ENCODE results near the gene ITGA2B.

Gene ITGA2B

DNA sequence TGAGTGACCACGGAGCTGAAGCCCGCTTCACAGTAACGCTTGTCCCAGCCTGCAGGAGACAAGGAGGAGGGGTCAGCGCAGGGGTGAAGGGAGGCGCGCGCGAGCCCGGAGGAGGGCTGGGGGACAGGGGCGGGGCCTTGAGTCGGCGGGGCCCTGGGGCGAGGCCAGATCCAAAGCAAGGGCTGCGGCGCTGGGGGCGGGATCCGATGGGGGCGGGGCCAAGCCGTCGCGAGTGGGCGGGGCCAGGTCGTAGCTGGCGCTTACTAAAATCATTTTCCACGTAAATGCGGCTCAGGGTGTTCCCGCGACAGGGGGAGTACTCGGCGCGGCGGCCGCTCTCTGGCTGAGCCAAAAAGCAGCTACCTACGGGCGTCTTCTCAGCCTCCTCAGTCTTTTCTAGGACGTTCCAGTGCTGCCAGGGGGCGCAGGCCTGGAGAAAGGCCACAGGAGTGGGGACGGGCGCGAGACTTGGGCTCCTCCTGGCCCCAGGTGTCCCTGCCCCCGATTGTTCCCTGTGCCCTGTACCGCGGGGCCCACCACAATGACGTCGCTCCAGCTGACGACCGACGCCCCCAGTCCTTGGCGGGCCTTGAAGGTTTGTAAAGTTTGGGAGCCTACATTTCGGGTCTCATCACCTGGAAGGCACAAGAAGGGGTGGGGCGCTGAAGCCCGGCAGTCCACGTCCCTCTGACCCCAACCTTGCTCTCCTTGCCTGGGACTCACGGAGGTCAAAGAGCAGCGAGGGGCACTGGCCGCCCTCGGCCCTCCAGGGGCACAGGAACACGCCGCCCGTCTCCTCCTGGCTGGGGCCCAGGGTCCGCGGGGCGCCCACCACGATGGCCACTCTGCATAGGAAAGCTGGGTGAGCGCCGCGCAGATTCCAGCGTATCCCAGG, 3.9 kb downstream of the ITGA2B start:
- DNase-seq (ENCODE audit: low spot score in 2 of 2) (peak; percentile 57 to 60), ATAC-seq (replicated peaks; ENCODE audit: extremely low read depth, poor library complexity, severe bottlenecking) (peak; percentile 84)
- Mint-ChIP-seq H3K9me3 (no peaks in the 10 kb centered on the region), H3K36me3 (ENCODE audit: insufficient read depth) (peaks cover 1% of the 10 kb centered on the region), H3K27ac (ENCODE audit: low read depth) (peak overlapping the region; percentile 54), H3K4me3 (peak overlapping the region; percentile 76), H3K27me3 (peaks cover 39% of the 10 kb centered on the region), H3K4me1 (peaks cover 9% of the 10 kb centered on the region)

DNA sequence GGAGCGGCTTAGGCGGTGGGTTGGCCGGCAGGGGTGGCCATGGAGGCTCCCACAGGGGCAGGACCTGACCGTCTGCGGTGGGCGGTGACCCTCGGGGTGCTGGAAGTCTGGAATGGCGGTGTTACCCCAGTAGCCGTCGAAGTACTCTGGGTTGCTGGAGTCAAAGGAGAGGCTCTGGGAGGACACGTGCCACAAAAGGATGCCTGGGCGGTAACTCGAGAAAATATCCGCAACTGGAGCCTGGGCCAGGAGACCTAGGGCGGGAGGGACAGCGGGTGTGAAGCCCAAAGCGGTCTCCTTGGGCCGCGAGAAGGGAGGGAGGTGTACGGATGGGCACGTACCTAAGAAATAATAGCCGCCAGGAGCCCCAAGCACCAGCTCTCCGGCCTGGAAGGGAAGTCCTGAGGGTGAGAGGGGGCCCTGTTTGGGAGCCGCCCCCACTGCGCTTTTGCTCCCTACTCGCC, 4.6 kb downstream of the ITGA2B start:
- Mint-ChIP-seq H3K27me3 (peaks cover 39% of the 10 kb centered on the region), H3K4me1 (peaks cover 8% of the 10 kb centered on the region), H3K4me3 (peak overlapping the region; percentile 76), H3K36me3 (ENCODE audit: insufficient read depth) (peaks cover 2% of the 10 kb centered on the region), H3K27ac (ENCODE audit: low read depth) (peak overlapping the region; percentile 54), H3K9me3 (no peaks in the 10 kb centered on the region)
- ATAC-seq (replicated peaks; ENCODE audit: extremely low read depth, poor library complexity, severe bottlenecking) (no peak), DNase-seq (ENCODE audit: low spot score in 2 of 2) (no peak)

DNA sequence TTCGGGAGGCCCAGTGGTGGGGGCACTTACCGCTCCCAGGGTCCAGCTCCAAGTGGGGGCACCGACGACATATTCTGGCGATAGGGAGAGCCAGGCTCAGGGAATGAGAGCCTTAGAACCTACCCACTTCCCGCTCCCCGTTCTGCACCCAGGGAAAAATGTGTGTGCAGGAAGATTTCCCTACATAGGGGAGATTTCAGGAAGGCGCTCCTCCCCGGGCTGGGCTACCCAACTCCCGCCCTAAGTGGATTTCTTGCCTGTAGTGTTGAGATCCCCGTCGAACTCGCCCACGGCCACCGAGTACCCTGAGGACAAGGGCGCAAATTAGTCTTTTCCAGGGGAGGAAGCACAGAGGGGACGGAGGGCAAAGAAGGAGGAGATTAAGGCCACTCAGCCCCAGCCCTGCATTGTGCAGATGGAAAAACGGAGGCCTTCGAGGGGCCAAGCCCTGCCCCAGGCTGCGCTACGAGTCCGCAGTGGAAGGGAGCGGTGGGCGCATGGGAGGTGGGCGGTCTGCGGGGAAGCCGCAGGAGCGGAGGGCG, 5.1 kb downstream of the ITGA2B start:
- H3K9me3 Mint-ChIP-seq = no peaks in the 10 kb centered on the region
- H3K27ac Mint-ChIP-seq (ENCODE audit: low read depth) = peak overlapping the region; percentile 54
- ATAC-seq (replicated peaks; ENCODE audit: extremely low read depth, poor library complexity, severe bottlenecking) (no peak), DNase-seq (ENCODE audit: low spot score in 2 of 2) (no peak)
- H3K36me3 Mint-ChIP-seq (ENCODE audit: insufficient read depth) = peaks cover 4% of the 10 kb centered on the region
- H3K4me3 Mint-ChIP-seq = peak overlapping the region; percentile 76
- H3K4me1 Mint-ChIP-seq = peaks cover 3% of the 10 kb centered on the region
- H3K27me3 Mint-ChIP-seq = peaks cover 39% of the 10 kb centered on the region

DNA sequence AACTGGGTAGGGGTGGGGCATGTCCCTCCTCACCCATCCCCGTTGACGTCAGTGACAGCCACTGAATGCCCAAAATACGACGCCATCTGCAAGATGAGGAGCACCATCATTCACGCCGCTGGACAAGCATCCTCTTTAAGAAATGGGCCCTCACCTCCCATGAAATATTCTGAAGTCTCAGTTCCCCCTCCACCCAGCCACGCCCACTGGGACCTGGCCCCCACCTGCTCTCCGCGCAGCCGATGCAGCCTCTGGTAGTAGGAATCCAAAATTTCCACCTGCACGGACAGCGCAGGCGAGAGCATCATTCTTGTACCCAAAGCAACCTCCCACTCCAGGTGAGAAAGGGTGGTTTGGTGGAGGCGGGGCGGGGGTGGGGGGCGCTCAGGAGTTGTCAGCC, 5.6 kb downstream of the ITGA2B start:
- Mint-ChIP-seq H3K4me1 (no peaks in the 10 kb centered on the region), H3K36me3 (ENCODE audit: insufficient read depth) (peaks cover 4% of the 10 kb centered on the region)

GRCh38 chr17:44383363-44383762, 6.1 kb downstream of the ITGA2B start:
- Mint-ChIP-seq H3K4me1 (no peaks in the 10 kb centered on the region), H3K9me3 (no peaks in the 10 kb centered on the region), H3K27ac (ENCODE audit: low read depth) (no peak overlapping the region), H3K27me3 (peaks cover 39% of the 10 kb centered on the region), H3K36me3 (ENCODE audit: insufficient read depth) (peaks cover 4% of the 10 kb centered on the region), H3K4me3 (no peak overlapping the region)
- no peak for ATAC-seq (replicated peaks; ENCODE audit: extremely low read depth, poor library complexity, severe bottlenecking)
- no peak for DNase-seq (ENCODE audit: low spot score in 2 of 2)

More for the DNA sequence above, 5.6 kb downstream of the ITGA2B start:
- ATAC-seq (replicated peaks; ENCODE audit: extremely low read depth, poor library complexity, severe bottlenecking) (no peak), DNase-seq (ENCODE audit: low spot score in 2 of 2) (no peak)
- Mint-ChIP-seq H3K4me3 (peak overlapping the region; percentile 76), H3K27me3 (peaks cover 39% of the 10 kb centered on the region), H3K9me3 (no peaks in the 10 kb centered on the region), H3K27ac (ENCODE audit: low read depth) (no peak overlapping the region)

DNA sequence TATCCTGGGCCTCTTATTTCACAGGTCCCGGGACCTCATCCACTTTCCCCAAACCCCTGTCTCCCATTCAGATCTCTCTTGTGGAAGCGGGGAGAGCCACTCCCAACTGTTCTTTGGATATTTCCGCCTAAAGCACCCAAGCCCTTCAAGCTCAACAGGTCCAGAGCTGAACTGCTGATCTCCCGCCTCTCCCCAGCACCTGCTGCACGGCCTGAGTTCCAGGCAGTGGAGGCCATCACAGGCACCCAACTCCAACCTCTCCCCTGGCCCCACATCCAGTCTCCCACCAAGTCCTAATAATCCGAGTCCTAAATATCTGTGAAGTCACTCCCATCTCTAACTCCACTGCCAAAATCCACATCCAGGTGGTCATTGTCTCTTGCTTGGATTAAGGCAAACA, 6.5 kb downstream of the ITGA2B start:
- no peak for DNase-seq (ENCODE audit: low spot score in 2 of 2)
- H3K27ac Mint-ChIP-seq (ENCODE audit: low read depth) = no peak overlapping the region

GRCh38 chr17:44381810-44382305, 7.6 kb downstream of the ITGA2B start:
- ATAC-seq (replicated peaks; ENCODE audit: extremely low read depth, poor library complexity, severe bottlenecking) (no peak), DNase-seq (ENCODE audit: low spot score in 2 of 2) (no peak)
- H3K27me3 Mint-ChIP-seq = peaks cover 39% of the 10 kb centered on the region
- H3K27ac Mint-ChIP-seq (ENCODE audit: low read depth) = no peak overlapping the region
- no peak overlapping the region for H3K4me3 Mint-ChIP-seq
- H3K4me1 Mint-ChIP-seq = no peaks in the 10 kb centered on the region
- no peaks in the 10 kb centered on the region for H3K9me3 Mint-ChIP-seq
- H3K36me3 Mint-ChIP-seq (ENCODE audit: insufficient read depth) = peaks cover 4% of the 10 kb centered on the region

More for the DNA sequence above, 6.5 kb downstream of the ITGA2B start:
- H3K27me3 Mint-ChIP-seq = peaks cover 39% of the 10 kb centered on the region
- H3K9me3 Mint-ChIP-seq = no peaks in the 10 kb centered on the region
- H3K4me1 Mint-ChIP-seq = no peaks in the 10 kb centered on the region
- H3K4me3 Mint-ChIP-seq = no peak overlapping the region
- ATAC-seq (replicated peaks; ENCODE audit: extremely low read depth, poor library complexity, severe bottlenecking) = no peak
- H3K36me3 Mint-ChIP-seq (ENCODE audit: insufficient read depth) = peaks cover 4% of the 10 kb centered on the region

DNA sequence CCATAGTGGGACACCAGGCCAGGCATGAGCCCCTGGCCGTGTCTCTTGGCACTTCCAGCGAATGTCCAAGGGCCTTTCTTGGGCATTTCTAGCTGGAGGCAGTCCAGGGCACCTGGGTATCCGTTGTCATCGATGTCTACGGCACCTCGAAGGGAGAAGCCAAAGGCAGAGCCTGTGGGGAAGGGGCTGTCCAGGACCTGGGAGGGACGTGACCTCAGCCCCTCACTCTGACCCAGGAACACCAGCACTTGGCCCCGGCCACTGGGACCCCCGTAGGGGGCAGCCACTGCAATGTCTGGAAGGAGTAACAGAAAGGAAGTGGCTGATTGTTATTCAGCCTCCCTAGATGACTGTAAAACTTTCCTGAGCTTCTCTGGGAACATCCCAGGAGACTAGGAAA, 8.7 kb downstream of the ITGA2B start:
- Mint-ChIP-seq H3K4me3 (no peak overlapping the region), H3K4me1 (no peaks in the 10 kb centered on the region), H3K27ac (ENCODE audit: low read depth) (no peak overlapping the region), H3K36me3 (ENCODE audit: insufficient read depth) (peaks cover 4% of the 10 kb centered on the region), H3K27me3 (peaks cover 44% of the 10 kb centered on the region), H3K9me3 (no peaks in the 10 kb centered on the region)
- DNase-seq (ENCODE audit: low spot score in 2 of 2) = no peak
- no peak for ATAC-seq (replicated peaks; ENCODE audit: extremely low read depth, poor library complexity, severe bottlenecking)

- Mint-ChIP-seq H3K36me3 (ENCODE audit: insufficient read depth) (peaks cover 4% of the 10 kb centered on the region), H3K9me3 (no peaks in the 10 kb centered on the region), H3K4me1 (no peaks in the 10 kb centered on the region), H3K4me3 (no peak overlapping the region), H3K27me3 (peaks cover 42% of the 10 kb centered on the region), H3K27ac (ENCODE audit: low read depth) (no peak overlapping the region)
- DNase-seq (ENCODE audit: low spot score in 2 of 2) = no peak
- no peak for ATAC-seq (replicated peaks; ENCODE audit: extremely low read depth, poor library complexity, severe bottlenecking)
These were observed 9.6 kb downstream of the ITGA2B start for GRCh38 chr17:44379887-44380286.

GRCh38 chr17:44378171-44378705, 11.2 kb downstream of the ITGA2B start:
- ATAC-seq (replicated peaks; ENCODE audit: extremely low read depth, poor library complexity, severe bottlenecking) (no peak), DNase-seq (ENCODE audit: low spot score in 2 of 2) (no peak)
- no peak overlapping the region for H3K4me3 Mint-ChIP-seq
- H3K9me3 Mint-ChIP-seq = no peaks in the 10 kb centered on the region
- H3K4me1 Mint-ChIP-seq = no peaks in the 10 kb centered on the region
- H3K36me3 Mint-ChIP-seq (ENCODE audit: insufficient read depth) = peaks cover 4% of the 10 kb centered on the region
- H3K27me3 Mint-ChIP-seq = peaks cover 29% of the 10 kb centered on the region
- no peak overlapping the region for H3K27ac Mint-ChIP-seq (ENCODE audit: low read depth)

DNA sequence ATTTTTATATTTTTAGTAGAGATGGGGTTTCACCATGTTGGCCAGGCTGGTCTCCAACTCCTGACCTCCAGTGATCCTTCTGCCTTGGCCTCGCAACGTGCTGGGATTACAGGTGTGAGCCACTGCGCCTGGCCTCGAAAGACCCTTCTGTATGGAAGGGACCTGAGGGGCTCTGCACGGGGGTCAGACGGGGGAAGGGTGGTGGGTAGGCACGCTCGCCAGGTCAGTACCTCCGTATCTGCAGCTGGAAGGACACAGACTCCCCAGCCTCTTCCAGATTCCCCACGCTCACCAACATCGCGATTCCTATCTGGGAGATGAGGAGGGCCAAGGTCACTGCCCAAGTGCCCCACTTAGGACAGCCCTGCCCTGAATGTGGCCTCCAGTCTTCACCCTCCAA, 12.7 kb downstream of the ITGA2B start:
- Mint-ChIP-seq H3K4me3 (no peak overlapping the region), H3K27me3 (peaks cover 26% of the 10 kb centered on the region)
- DNase-seq (ENCODE audit: low spot score in 2 of 2) = no peak

DNA sequence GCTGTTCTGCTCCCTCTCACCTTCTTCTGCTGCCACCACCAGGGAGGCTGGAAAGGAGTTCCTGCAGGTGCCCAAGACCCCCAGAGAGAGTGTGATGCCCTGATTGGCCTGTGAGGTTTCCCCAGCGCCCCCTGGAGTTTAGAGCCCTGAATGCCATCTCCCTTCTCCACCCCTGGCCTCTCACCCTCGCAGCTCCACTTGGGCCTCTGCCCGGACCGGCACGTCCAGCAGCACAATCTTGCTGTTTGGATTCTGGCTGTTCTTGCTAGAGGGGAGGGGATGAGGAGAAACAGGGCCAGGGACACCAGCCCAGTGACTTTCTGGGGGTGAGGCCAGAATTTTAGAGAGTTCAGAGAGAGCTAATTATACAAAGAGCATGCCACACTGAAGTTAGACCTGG, 13.3 kb downstream of the ITGA2B start:
- no peak overlapping the region for H3K27ac Mint-ChIP-seq (ENCODE audit: low read depth)
- ATAC-seq (replicated peaks; ENCODE audit: extremely low read depth, poor library complexity, severe bottlenecking) = no peak
- H3K36me3 Mint-ChIP-seq (ENCODE audit: insufficient read depth) = peaks cover 4% of the 10 kb centered on the region
- no peak overlapping the region for H3K4me3 Mint-ChIP-seq
- H3K4me1 Mint-ChIP-seq = no peaks in the 10 kb centered on the region
- H3K27me3 Mint-ChIP-seq = peaks cover 29% of the 10 kb centered on the region
- no peak for DNase-seq (ENCODE audit: low spot score in 2 of 2)
- H3K9me3 Mint-ChIP-seq = no peaks in the 10 kb centered on the region

More for the DNA sequence above, 12.7 kb downstream of the ITGA2B start:
- Mint-ChIP-seq H3K9me3 (no peaks in the 10 kb centered on the region), H3K27ac (ENCODE audit: low read depth) (no peak overlapping the region), H3K36me3 (ENCODE audit: insufficient read depth) (peaks cover 4% of the 10 kb centered on the region), H3K4me1 (no peaks in the 10 kb centered on the region)
- no peak for ATAC-seq (replicated peaks; ENCODE audit: extremely low read depth, poor library complexity, severe bottlenecking)

All from central memory CD8-positive, alpha-beta T cell (primary cell).